Dermis microvascular lymphatic vessel endothelial cell (primary cell): Measurements from ENCODE around the gene DEGS2. TPM values are rescaled to one million over a fixed set of nuclear protein-coding genes. Genes with fewer than 3 reads are reported as not detected.

Experiments
- total RNA-seq: library from RNA; depleted of rRNA; stranded (reverse); fragments of >200 nt; gene quantifications from 2 replicates; pipeline ENCODE4 v1.2.1, GENCODE V29; 2014

DEGS2 gene
- total RNA-seq, 1 donor from 2014 or later, result 0.26 TPM

Other genes starting within 250 kb of the DEGS2 start
- gene EVL, start 94.2 kb downstream of the DEGS2 start, total RNA-seq, result 6.9 and 13.0 TPM in 2 replicates
- gene YY1, start 79.5 kb upstream of the DEGS2 start, total RNA-seq, result 37.7 and 42.5 TPM in 2 replicates
- 45.6 and 77.6 TPM in 2 replicates for gene SLC25A29, start 146.8 kb upstream of the DEGS2 start, total RNA-seq
- under 0.01 TPM in 1 of 2 replicates, not detected in the other for gene SLC25A47, start 163.7 kb upstream of the DEGS2 start, total RNA-seq
- gene WDR25, start 216.8 kb upstream of the DEGS2 start, total RNA-seq, result 18.1 and 36.4 TPM in 2 replicates